ENCODE measurements around the gene BCAS1.

GRCh38 chr20:53970232-53970631 is 100.2 kb downstream of the BCAS1 start:
- TF ChIP-seq CTCF (IDR thresholded peaks at IDR 0.05) (no peak), POLR2A (IDR thresholded peaks at IDR 0.05) (no peak), POLR2AphosphoS5 (IDR thresholded peaks at IDR 0.05) (no peak)
